ENCODE data around the gene ATP6V0A4.
"Not testable (repeated sequence)": the region's sequence is repeated elsewhere in the genome, so short reads cannot be mapped to it uniquely, and the experiment has no call there.

ATP6V0A4 gene

GRCh38 chr7:138738551-138739335 lies 59.3 kb downstream of the ATP6V0A4 start:
- Histone ChIP-seq H2BK15ac (replicated peaks; ENCODE audit: low read depth) (no peak overlapping the region), H3K36me3 (ENCODE audit: control insufficient read depth, insufficient read depth, low read length) (no peaks in the 10 kb centered on the region), H3K79me1 (ENCODE audit: low read length) (no peaks in the 10 kb centered on the region), H3K4me1 (ENCODE audit: control insufficient read depth, low read depth, low read length) (no peaks in the 10 kb centered on the region), H3K79me2 (ENCODE audit: control insufficient read depth, insufficient read depth, low read length) (no peaks in the 10 kb centered on the region), H3K23ac (ENCODE audit: low read length) (no peak overlapping the region), H4K5ac (ENCODE audit: low read length) (no peak overlapping the region), H3K9ac (ENCODE audit: low read length) (no peak overlapping the region), H2BK5ac (ENCODE audit: low read length) (no peak overlapping the region), H2BK120ac (ENCODE audit: low read depth, low read length) (no peak overlapping the region), H3K27me3 (ENCODE audit: insufficient read depth, low read length, poor library complexity) (no peaks in the 10 kb centered on the region), H3K4me3 (ENCODE audit: low read length) (no peak overlapping the region), H3K56ac (ENCODE audit: low read length) (no peak overlapping the region), H3K27ac (ENCODE audit: low read depth, low read length) (no peak overlapping the region), H3K4me2 (ENCODE audit: low read length) (no peak overlapping the region), H3K4ac (ENCODE audit: low read depth, low read length) (no peak overlapping the region), H2AK5ac (ENCODE audit: low read length) (no peak overlapping the region), H4K8ac (ENCODE audit: low read depth, low read length) (no peak overlapping the region), H3K18ac (ENCODE audit: low read length) (no peak overlapping the region)
- peak; percentile 86 for DNase-seq
- no CpG with 5 or more reads among the region's 14 CpGs for WGBS (ENCODE audit: extremely low coverage, insufficient coverage, low lambda C conversion rate)

GRCh38 chr7:138738114-138738513 lies 59.9 kb downstream of the ATP6V0A4 start:
- Histone ChIP-seq H3K36me3 (ENCODE audit: control insufficient read depth, insufficient read depth, low read length) (no peaks in the 10 kb centered on the region), H2BK120ac (ENCODE audit: low read depth, low read length) (no peak overlapping the region), H4K5ac (ENCODE audit: low read length) (no peak overlapping the region), H3K18ac (ENCODE audit: low read length) (no peak overlapping the region), H3K56ac (ENCODE audit: low read length) (no peak overlapping the region), H3K4me3 (ENCODE audit: low read length) (no peak overlapping the region), H4K8ac (ENCODE audit: low read depth, low read length) (no peak overlapping the region), H3K4ac (ENCODE audit: low read depth, low read length) (no peak overlapping the region), H3K79me2 (ENCODE audit: control insufficient read depth, insufficient read depth, low read length) (no peaks in the 10 kb centered on the region), H2AK5ac (ENCODE audit: low read length) (no peak overlapping the region), H2BK15ac (replicated peaks; ENCODE audit: low read depth) (no peak overlapping the region), H3K27me3 (ENCODE audit: insufficient read depth, low read length, poor library complexity) (no peaks in the 10 kb centered on the region), H3K4me2 (ENCODE audit: low read length) (no peak overlapping the region), H3K79me1 (ENCODE audit: low read length) (no peaks in the 10 kb centered on the region), H2BK5ac (ENCODE audit: low read length) (no peak overlapping the region), H3K27ac (ENCODE audit: low read depth, low read length) (no peak overlapping the region), H3K23ac (ENCODE audit: low read length) (no peak overlapping the region), H3K9ac (ENCODE audit: low read length) (no peak overlapping the region), H3K4me1 (ENCODE audit: control insufficient read depth, low read depth, low read length) (no peaks in the 10 kb centered on the region)
- no peak for DNase-seq
- WGBS (ENCODE audit: extremely low coverage, insufficient coverage, low lambda C conversion rate), result no CpG with 5 or more reads among the region's 3 CpGs

- no peak overlapping the region for H3K4me3 ChIP-seq (ENCODE audit: low read length)
- no peak overlapping the region for H3K56ac ChIP-seq (ENCODE audit: low read length)
- no CpG with 5 or more reads among the region's 6 CpGs for WGBS (ENCODE audit: extremely low coverage, insufficient coverage, low lambda C conversion rate)
- no peak overlapping the region for H2AK5ac ChIP-seq (ENCODE audit: low read length)
- H3K23ac ChIP-seq (ENCODE audit: low read length), result no peak overlapping the region
- no peak overlapping the region for H3K18ac ChIP-seq (ENCODE audit: low read length)
- no peaks in the 10 kb centered on the region for H3K36me3 ChIP-seq (ENCODE audit: control insufficient read depth, insufficient read depth, low read length)
- no peak overlapping the region for H4K5ac ChIP-seq (ENCODE audit: low read length)
- H2BK120ac ChIP-seq (ENCODE audit: low read depth, low read length), result no peak overlapping the region
- no peaks in the 10 kb centered on the region for H3K4me1 ChIP-seq (ENCODE audit: control insufficient read depth, low read depth, low read length)
- no peaks in the 10 kb centered on the region for H3K79me2 ChIP-seq (ENCODE audit: control insufficient read depth, insufficient read depth, low read length)
- H2BK15ac ChIP-seq (replicated peaks; ENCODE audit: low read depth), result no peak overlapping the region
- H3K9ac ChIP-seq (ENCODE audit: low read length), result no peak overlapping the region
- no peak overlapping the region for H3K4ac ChIP-seq (ENCODE audit: low read depth, low read length)
- no peaks in the 10 kb centered on the region for H3K27me3 ChIP-seq (ENCODE audit: insufficient read depth, low read length, poor library complexity)
- no peak overlapping the region for H2BK5ac ChIP-seq (ENCODE audit: low read length)
- no peak for DNase-seq
- no peak overlapping the region for H3K27ac ChIP-seq (ENCODE audit: low read depth, low read length)
- no peak overlapping the region for H4K8ac ChIP-seq (ENCODE audit: low read depth, low read length)
- H3K4me2 ChIP-seq (ENCODE audit: low read length), result no peak overlapping the region
- H3K79me1 ChIP-seq (ENCODE audit: low read length), result no peaks in the 10 kb centered on the region
Measured at GRCh38 chr7:138735399-138735798, 62.6 kb downstream of the ATP6V0A4 start.

GRCh38 chr7:138731733-138732132 lies 66.3 kb downstream of the ATP6V0A4 start:
- not testable (repeated sequence) for H2BK5ac ChIP-seq (ENCODE audit: low read length); H3K4me1 ChIP-seq (ENCODE audit: control insufficient read depth, low read depth, low read length); H2BK15ac ChIP-seq (replicated peaks; ENCODE audit: low read depth); H3K27me3 ChIP-seq (ENCODE audit: insufficient read depth, low read length, poor library complexity); H3K18ac ChIP-seq (ENCODE audit: low read length); H2BK120ac ChIP-seq (ENCODE audit: low read depth, low read length); H4K5ac ChIP-seq (ENCODE audit: low read length); H3K4me3 ChIP-seq (ENCODE audit: low read length); H3K9ac ChIP-seq (ENCODE audit: low read length); H3K27ac ChIP-seq (ENCODE audit: low read depth, low read length); H3K79me2 ChIP-seq (ENCODE audit: control insufficient read depth, insufficient read depth, low read length); H3K4me2 ChIP-seq (ENCODE audit: low read length); H3K36me3 ChIP-seq (ENCODE audit: control insufficient read depth, insufficient read depth, low read length); H4K8ac ChIP-seq (ENCODE audit: low read depth, low read length); H3K79me1 ChIP-seq (ENCODE audit: low read length); H3K56ac ChIP-seq (ENCODE audit: low read length); H3K23ac ChIP-seq (ENCODE audit: low read length); H3K4ac ChIP-seq (ENCODE audit: low read depth, low read length); DNase-seq; H2AK5ac ChIP-seq (ENCODE audit: low read length)
- no CpG with 5 or more reads among the region's 5 CpGs for WGBS (ENCODE audit: extremely low coverage, insufficient coverage, low lambda C conversion rate)

- Histone ChIP-seq H3K18ac (ENCODE audit: low read length) (no peak overlapping the region), H3K36me3 (ENCODE audit: control insufficient read depth, insufficient read depth, low read length) (no peaks in the 10 kb centered on the region), H4K5ac (ENCODE audit: low read length) (no peak overlapping the region), H3K4ac (ENCODE audit: low read depth, low read length) (no peak overlapping the region), H2BK120ac (ENCODE audit: low read depth, low read length) (no peak overlapping the region), H2AK5ac (ENCODE audit: low read length) (no peak overlapping the region), H3K4me1 (ENCODE audit: control insufficient read depth, low read depth, low read length) (no peaks in the 10 kb centered on the region), H2BK15ac (replicated peaks; ENCODE audit: low read depth) (no peak overlapping the region), H2BK5ac (ENCODE audit: low read length) (no peak overlapping the region), H3K9ac (ENCODE audit: low read length) (no peak overlapping the region), H3K4me2 (ENCODE audit: low read length) (no peak overlapping the region), H3K56ac (ENCODE audit: low read length) (no peak overlapping the region), H3K27me3 (ENCODE audit: insufficient read depth, low read length, poor library complexity) (no peaks in the 10 kb centered on the region), H4K8ac (ENCODE audit: low read depth, low read length) (no peak overlapping the region), H3K23ac (ENCODE audit: low read length) (no peak overlapping the region), H3K4me3 (ENCODE audit: low read length) (no peak overlapping the region), H3K79me1 (ENCODE audit: low read length) (no peaks in the 10 kb centered on the region), H3K79me2 (ENCODE audit: control insufficient read depth, insufficient read depth, low read length) (no peaks in the 10 kb centered on the region), H3K27ac (ENCODE audit: low read depth, low read length) (no peak overlapping the region)
- no CpG with 5 or more reads among the region's 9 CpGs for WGBS (ENCODE audit: extremely low coverage, insufficient coverage, low lambda C conversion rate)
- DNase-seq, result peak; percentile 21
Measured at GRCh38 chr7:138729444-138729843, 68.6 kb downstream of the ATP6V0A4 start.

Measured in mesendoderm (in vitro differentiated cells).